HepG2 (cell line): Measurements from ENCODE around the gene SYCP2L. TPM values are rescaled to one million over a fixed set of nuclear protein-coding genes. Genes with fewer than 3 reads are reported as not detected.
"Not testable (repeated sequence)": the region's sequence is repeated elsewhere in the genome, so short reads cannot be mapped to it uniquely, and the experiment has no call there.

Source experiments
- ATAC-seq: fragments of 200-7000 bp; cut with Tn5 transposase; 3 replicates; pipeline ENCODE4 v1.9.1; 2020; ENCODE audit warnings: mild to moderate bottlenecking, moderate library complexity
- BruUV-seq: library from RNA; stranded (reverse); fragments of 400-500 nt; replicated peaks from 2 replicates; lab custom pipeline; 2021; lab: Mats Ljungman, UMichigan
- CTCF ChIA-PET: fragments of 300-600 bp; formaldehyde crosslinking; extraction: SDS; loops from one replicate; lab custom pipeline; 2021; ENCODE audit warnings: low total read pairs, inconsistent platforms, low intra/inter-chr PET ratio; lab: Yijun Ruan, JAX
- POLR2A ChIA-PET: fragments of 350-600 bp; sonication (Branson Sonifier 250); formaldehyde crosslinking; loops from one replicate; lab custom pipeline; 2020; ENCODE audit warnings: antibody characterized with exemption, inconsistent platforms; lab: Yijun Ruan, JAX
- DNase-seq: peaks from one replicate; pipeline ENCODE4 v3.0.0-alpha.2; 2015; ENCODE audit warnings: low spot score
- FAIRE-seq: peaks from 3 replicates; lab custom pipeline; 2011; peaks lifted over from hg19 to GRCh38; lab: Jason Lieb, UNC
- H2AFZ ChIP-seq: one replicate; pipeline ENCODE4 v1.6.1; 2011; ENCODE audit warnings: low read length, inconsistent platforms
- H3K27ac ChIP-seq: fragments of 300-600 bp; 3 replicates; pipeline ENCODE4 v1.8.0; 2011; ENCODE audit warnings: mixed run types, mild to moderate bottlenecking, mixed read lengths, low read length, inconsistent platforms; ENCODE audit not compliant: insufficient read depth; ENCODE audit errors: extremely low read length
- H3K27me3 ChIP-seq, 2 experiments: fragments of 200-600 bp in 1 of 2; 2 replicates in 1 of 2; 3 replicates in 1 of 2; pipeline versions ENCODE4 v1.6.0 to v1.8.0; 2011; ENCODE audit warnings: low read length in 2 of 2, mild to moderate bottlenecking in 2 of 2, moderate library complexity in 2 of 2, inconsistent platforms in 1 of 2; ENCODE audit not compliant: insufficient read depth in 2 of 2, control insufficient read depth in 1 of 2
- H3K36me3 ChIP-seq, 2 experiments: fragments of 200-600 bp in 1 of 2; replicated peaks in 1 of 2; 2 replicates in 1 of 2; 3 replicates in 1 of 2; pipeline versions ENCODE4 v1.5.1 to v1.8.0; 2011; ENCODE audit warnings: low read length in 2 of 2, inconsistent platforms in 1 of 2; ENCODE audit not compliant: insufficient read depth in 2 of 2, control insufficient read depth in 1 of 2
- H3K4me1 ChIP-seq: 2 replicates; pipeline ENCODE4 v1.5.1; 2012; ENCODE audit warnings: low read length, inconsistent platforms; ENCODE audit not compliant: insufficient read depth
- H3K4me2 ChIP-seq: 2 replicates; pipeline ENCODE4 v1.6.0; 2011; ENCODE audit warnings: low read depth, low read length, inconsistent platforms
- H3K4me3 ChIP-seq, 3 experiments: fragments of 200-600 bp in 1 of 3; sonication (generic), shearing (Covaris generic) in 1 of 3; replicated peaks in 1 of 3; 2 replicates each; pipeline ENCODE4 v1.5.1; 2011 to 2016; ENCODE audit warnings: low read length in 3 of 3, inconsistent platforms in 2 of 3, low read depth in 2 of 3, mild to moderate bottlenecking in 2 of 3, control low read depth in 1 of 3, mixed read lengths in 1 of 3; ENCODE audit not compliant: insufficient read depth in 1 of 3
- H3K79me2 ChIP-seq: one replicate; pipeline ENCODE4 v1.6.1; 2011; ENCODE audit warnings: low read length, inconsistent platforms; ENCODE audit not compliant: insufficient read depth
- H3K9ac ChIP-seq: 2 replicates; pipeline ENCODE4 v1.6.0; 2011; ENCODE audit warnings: mild to moderate bottlenecking, low read depth, low read length, inconsistent platforms; ENCODE audit not compliant: insufficient read depth
- H3K9me3 ChIP-seq: 2 replicates; pipeline ENCODE4 v1.5.1; 2012; ENCODE audit warnings: mild to moderate bottlenecking, low read length
- H4K20me1 ChIP-seq: 2 replicates; pipeline ENCODE4 v1.6.0; 2011; ENCODE audit warnings: inconsistent platforms, mild to moderate bottlenecking, low read length, moderate library complexity; ENCODE audit not compliant: insufficient read depth
- DMAP1 ChIP-seq: IDR thresholded peaks from 2 replicates; pipeline ENCODE4 v1.6.1; 2016
- HNF4A ChIP-seq: sonication (generic); formaldehyde crosslinking; IDR thresholded peaks from 2 replicates; pipeline ENCODE4 v1.4.0; 2020; ENCODE audit warnings: missing genetic modification reagents
- NCOR1 ChIP-seq: fragments of 200-600 bp; sonication (generic); IDR thresholded peaks from 2 replicates; pipeline ENCODE4 v1.7.0; 2017; ENCODE audit warnings: antibody characterized with exemption, low read length, borderline replicate concordance
- NFIC ChIP-seq: IDR thresholded peaks from 2 replicates; pipeline ENCODE4 v1.6.1; 2012; ENCODE audit warnings: mild to moderate bottlenecking, low read length, inconsistent platforms
- PLSCR1 ChIP-seq: sonication (generic); formaldehyde crosslinking; IDR thresholded peaks from 2 replicates; pipeline ENCODE4 v1.5.0; 2020; ENCODE audit warnings: missing genetic modification reagents, mild to moderate bottlenecking, borderline replicate concordance
- SOX13 ChIP-seq, 3 experiments: fragments of 450-650 bp in 1 of 3; sonication (generic) in 1 of 3; formaldehyde crosslinking in 1 of 3; IDR thresholded peaks in 2 of 3; conservative IDR thresholded peaks in 1 of 3; 2 replicates each; pipeline versions ENCODE4 v1.5.0 to v1.6.1; 2016 to 2020; ENCODE audit warnings: antibody characterized with exemption in 1 of 3, mild to moderate bottlenecking in 1 of 3, missing compliant biosample characterization in 1 of 3, missing genetic modification reagents in 1 of 3, moderate library complexity in 1 of 3
- SOX5 ChIP-seq: IDR thresholded peaks from 2 replicates; pipeline ENCODE4 v1.6.1; 2016; ENCODE audit warnings: borderline replicate concordance
- SOX6 ChIP-seq, 2 experiments: fragments of 450-650 bp in 1 of 2; sonication (generic) in 1 of 2; formaldehyde crosslinking in 1 of 2; IDR thresholded peaks; 2 replicates each; pipeline versions ENCODE4 v1.4.0 to v1.6.1; 2017 to 2020; ENCODE audit warnings: antibody characterized with exemption in 1 of 2, mild to moderate bottlenecking in 1 of 2, missing genetic modification reagents in 1 of 2
- TCF7 ChIP-seq: sonication (generic); IDR thresholded peaks from 2 replicates; pipeline ENCODE4 v1.6.1; 2016; ENCODE audit warnings: antibody characterized with exemption, low read depth
- ZFP37 ChIP-seq: sonication (generic); formaldehyde crosslinking; IDR thresholded peaks from 2 replicates; pipeline ENCODE4 v1.4.0; 2020; ENCODE audit warnings: missing genetic modification reagents, borderline replicate concordance
- ZNF589 ChIP-seq: sonication (generic); formaldehyde crosslinking; conservative IDR thresholded peaks from 2 replicates; pipeline ENCODE4 v1.8.0; 2022; ENCODE audit warnings: mild to moderate bottlenecking, moderate library complexity, missing genetic modification reagents
- WGBS: methylation state at CpG from one replicate; pipeline ENCODE4 v1.1.6; 2017; ENCODE audit warnings: low lambda C conversion rate; 5-methylcytosine and 5-hydroxymethylcytosine counted together
- in situ Hi-C: cut with HindIII; loops from 2 replicates; pipeline ENCODE4 v1.10.0; 2017; ENCODE audit warnings: low pct_unique_long_range_greater_than_20kb; ENCODE audit not compliant: extremely low pct_ligation_motif_present
- intact Hi-C: fragments of 100-400 bp; cut with micrococcal nuclease; formaldehyde crosslinking; loops from one replicate; pipeline ENCODE4 v1.10.0; 2022; ENCODE audit not compliant: unreplicated experiment
- polyA plus RNA-seq, 8 experiments: library from polyadenylated mRNA; depleted of rRNA in 3 of 8; stranded (reverse) in 7 of 8; unstranded in 1 of 8; fragments of >200 nt; fragmentation: Illumina TruSeq in 4 of 8; extraction: Trizol in 4 of 8; gene quantifications; 2 replicates each; pipeline versions ENCODE4 v1.2.1 to v1.2.3, GENCODE V29; 2011 to 2016; ENCODE audit warnings: low read depth in 4 of 8, missing spikeins in 1 of 8, mixed read lengths in 1 of 8; ENCODE audit not compliant: insufficient read depth in 1 of 8
- total RNA-seq, 5 experiments: library from RNA; depleted of rRNA; stranded (reverse); fragments of >200 nt; fragmentation: Illumina TruSeq; extraction: Trizol; gene quantifications; 2 replicates each; pipeline ENCODE4 v1.2.3, GENCODE V29; 2016; ENCODE audit warnings: low read depth in 1 of 5
- TF ChIP-seq, protein P1 (sequence below): sonication (generic); formaldehyde crosslinking; IDR thresholded peaks from 2 replicates; pipeline ENCODE4 v1.8.1; 2022; ENCODE audit warnings: mild to moderate bottlenecking, missing genetic modification reagents

SYCP2L gene
- total and polyA plus RNA-seq, 2 of the 13 experiments (the other 11 are each of a cell fraction or from before 2014, with no cell fraction given), result 0.22 to 0.54 TPM

DNA sequence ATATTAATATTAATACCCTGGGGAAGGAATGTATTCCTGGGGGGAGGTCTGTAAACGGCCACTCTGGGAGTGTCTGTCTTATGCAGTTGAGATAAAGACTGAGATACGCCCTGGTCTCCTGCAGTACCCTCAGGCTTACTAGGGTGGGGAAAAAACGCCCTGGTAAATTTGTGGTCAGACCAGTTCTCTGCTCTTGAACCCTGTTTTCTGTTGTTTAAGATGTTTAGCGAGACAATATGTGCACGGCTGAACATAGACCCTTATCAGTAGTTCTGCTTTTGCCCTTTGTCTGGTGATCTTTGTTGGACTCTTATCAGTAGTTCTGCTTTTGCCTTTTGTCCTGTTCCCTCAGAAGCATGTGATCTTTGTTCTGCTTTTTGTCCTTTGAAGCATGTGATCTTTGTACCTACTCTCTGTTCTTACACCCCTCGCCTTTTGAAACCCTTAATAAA is 33.0 kb upstream of the SYCP2L start:
- POLR2A ChIA-PET; intact Hi-C loops; H3K4me1 ChIP-seq; H2AFZ ChIP-seq; CTCF ChIA-PET; FAIRE-seq; H3K4me2 ChIP-seq; ATAC-seq; H3K27me3 ChIP-seq; in situ Hi-C loops; DNase-seq; H3K27ac ChIP-seq; H3K36me3 ChIP-seq; H3K4me3 ChIP-seq; H3K9ac ChIP-seq; H4K20me1 ChIP-seq; BruUV-seq; H3K79me2 ChIP-seq; TF ChIP-seq SOX13, SOX6 (IDR thresholded peaks at IDR 0.05): not testable (repeated sequence)
- peaks cover 14% of the 10 kb centered on the region; the same call in 1 of the 2 replicates for H3K9me3 ChIP-seq
- TF ChIP-seq TCF7 (0 out of 2 replicates have a peak, but pooled peaks have one; percentile 11), HNF4A (CRISPR knock-in tag) (peak; percentile 40), NCOR1 (0 out of 2 replicates have a peak, but pooled peaks have one; percentile 22), SOX13 (CRISPR knock-in tag; conservative IDR thresholded peaks at IDR 0.05 in 1 of 2, IDR thresholded peaks at IDR 0.05 in 1 of 2) (peak in 1 of 2 experiments; percentile 84; a peak in 2 of 4 replicates), SOX5 (CRISPR knock-in tag) (peak; percentile 57), SOX6 (CRISPR knock-in tag; IDR thresholded peaks at IDR 0.05) (peak; percentile 71)
- 12% methylated on average over 6 of the region's 6 CpGs for WGBS

GRCh38 chr6:10854922-10855632 is 31.8 kb upstream of the SYCP2L start:
- 60% methylated on average over 7 of the region's 7 CpGs for WGBS
- BruUV-seq, result no TSS peak
- no peak for DNase-seq
- no peak for TF ChIP-seq ZFP37 (CRISPR knock-in tag)
- no peak for TF ChIP-seq ZNF589 (CRISPR knock-in tag)
- TF ChIP-seq NFIC, result no peak
- no peak for TF ChIP-seq PLSCR1 (CRISPR knock-in tag)
- TF ChIP-seq, protein P1, sequence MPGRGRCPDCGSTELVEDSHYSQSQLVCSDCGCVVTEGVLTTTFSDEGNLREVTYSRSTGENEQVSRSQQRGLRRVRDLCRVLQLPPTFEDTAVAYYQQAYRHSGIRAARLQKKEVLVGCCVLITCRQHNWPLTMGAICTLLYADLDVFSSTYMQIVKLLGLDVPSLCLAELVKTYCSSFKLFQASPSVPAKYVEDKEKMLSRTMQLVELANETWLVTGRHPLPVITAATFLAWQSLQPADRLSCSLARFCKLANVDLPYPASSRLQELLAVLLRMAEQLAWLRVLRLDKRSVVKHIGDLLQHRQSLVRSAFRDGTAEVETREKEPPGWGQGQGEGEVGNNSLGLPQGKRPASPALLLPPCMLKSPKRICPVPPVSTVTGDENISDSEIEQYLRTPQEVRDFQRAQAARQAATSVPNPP (CRISPR knock-in tag), result no peak
- TF ChIP-seq DMAP1 (CRISPR knock-in tag), result no peak
- no peak overlapping the region for H3K4me3 ChIP-seq
- H2AFZ ChIP-seq, result no peak overlapping the region
- FAIRE-seq, result no peak
- in situ Hi-C loops (no loop called here), intact Hi-C loops (no loop called here)
- peaks cover 14% of the 10 kb centered on the region; the same call in 1 of the 2 replicates for H3K9me3 ChIP-seq
- ChIA-PET CTCF (no interaction called here), POLR2A (no interaction called here)
- no peak overlapping the region for H3K9ac ChIP-seq
- no peaks in the 10 kb centered on the region for H3K79me2 ChIP-seq
- H3K27ac ChIP-seq, result no peak overlapping the region
- H3K4me2 ChIP-seq, result no peak overlapping the region
- H3K36me3 ChIP-seq, result no peaks in the 10 kb centered on the region
- H3K27me3 ChIP-seq, result no peaks in the 10 kb centered on the region
- ATAC-seq, result no peak
- H4K20me1 ChIP-seq, result no peaks in the 10 kb centered on the region
- no peaks in the 10 kb centered on the region for H3K4me1 ChIP-seq
